EL (cell line): Measurements from ENCODE around the gene SLC13A3.

Source experiments
- DNase-seq: peaks from one replicate; pipeline ENCODE4 v3.0.0-alpha.2; 2016

Gene SLC13A3

GRCh38 chr20:46601603-46602122 is 49.6 kb downstream of the SLC13A3 start:
- DNase-seq: no peak

- DNase-seq: no peak
Observed at GRCh38 chr20:46600286-46600752, 50.9 kb downstream of the SLC13A3 start.

- DNase-seq: no peak
Observed at GRCh38 chr20:46599227-46599987, 51.9 kb downstream of the SLC13A3 start.

DNA sequence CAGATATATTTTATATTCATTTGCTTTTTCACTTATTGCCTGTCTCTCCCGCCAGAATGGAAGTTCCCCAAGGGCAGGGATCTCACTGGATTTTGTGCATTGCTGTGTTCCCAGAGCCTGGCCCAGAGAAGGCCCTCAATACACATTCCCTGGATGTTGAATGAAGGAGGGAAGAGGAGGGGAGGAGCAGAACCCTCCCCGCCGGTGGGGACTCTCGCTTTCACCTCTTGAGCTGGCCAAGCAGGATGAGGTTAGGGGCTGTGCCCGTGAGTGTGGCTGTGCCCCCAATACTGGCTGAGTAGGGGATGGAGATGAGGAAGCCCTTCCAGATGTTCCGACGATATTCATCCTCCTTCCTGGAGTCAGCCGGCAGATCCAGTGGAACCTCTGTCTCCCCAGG is 55.3 kb downstream of the SLC13A3 start:
- no peak for DNase-seq

- DNase-seq: no peak
Observed at GRCh38 chr20:46594725-46595124, 56.5 kb downstream of the SLC13A3 start.

- no peak for DNase-seq
Observed at GRCh38 chr20:46592580-46593362, 58.5 kb downstream of the SLC13A3 start.

GRCh38 chr20:46590443-46590842 is 60.8 kb downstream of the SLC13A3 start:
- DNase-seq: no peak

GRCh38 chr20:46588532-46589511 is 62.4 kb downstream of the SLC13A3 start:
- DNase-seq: no peak

- no peak for DNase-seq
Observed at GRCh38 chr20:46587986-46588385, 63.3 kb downstream of the SLC13A3 start.

DNA sequence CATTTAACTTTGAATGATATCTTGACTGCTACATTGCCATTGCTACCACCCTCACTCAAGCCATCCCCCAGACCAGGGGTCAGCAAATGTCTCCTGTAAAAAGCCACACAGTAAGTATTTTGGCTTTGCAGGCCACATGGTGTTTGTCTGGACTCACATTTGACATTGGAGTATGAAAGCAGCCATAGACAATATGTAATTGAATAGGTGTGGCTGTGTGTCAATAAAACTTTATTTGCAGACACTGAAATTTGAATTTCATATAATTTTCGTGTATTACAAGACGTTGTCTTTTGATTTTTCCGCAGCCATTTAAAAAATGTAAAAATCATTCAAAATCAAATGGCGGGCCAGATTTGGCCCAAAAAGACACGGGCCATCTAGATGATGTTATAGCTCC is 64.5 kb downstream of the SLC13A3 start:
- no peak for DNase-seq

DNA sequence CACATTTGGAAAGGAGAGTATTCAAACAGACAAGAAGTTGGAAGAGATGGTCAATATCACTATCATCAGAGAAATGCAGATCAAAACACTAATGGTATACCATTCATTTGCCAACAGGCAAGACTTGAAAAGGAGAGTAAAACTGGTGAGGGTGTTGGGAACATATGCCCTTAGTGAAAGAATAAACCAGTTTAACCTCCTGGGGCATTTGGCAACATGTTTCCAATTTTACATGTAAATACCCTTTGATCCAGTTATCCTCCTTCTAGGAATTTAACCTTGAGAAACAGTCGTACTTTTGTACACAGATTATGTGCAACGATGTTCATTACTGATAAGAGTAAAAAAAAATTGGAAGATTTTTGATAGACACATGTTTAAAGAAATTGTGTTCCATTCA is 66.8 kb downstream of the SLC13A3 start:
- DNase-seq: no peak

GRCh38 chr20:46583411-46584214 is 67.6 kb downstream of the SLC13A3 start:
- DNase-seq: no peak

GRCh38 chr20:46582648-46583047 is 68.6 kb downstream of the SLC13A3 start:
- DNase-seq: no peak

- DNase-seq: no peak
Observed at GRCh38 chr20:46581391-46581790, 69.9 kb downstream of the SLC13A3 start.

DNA sequence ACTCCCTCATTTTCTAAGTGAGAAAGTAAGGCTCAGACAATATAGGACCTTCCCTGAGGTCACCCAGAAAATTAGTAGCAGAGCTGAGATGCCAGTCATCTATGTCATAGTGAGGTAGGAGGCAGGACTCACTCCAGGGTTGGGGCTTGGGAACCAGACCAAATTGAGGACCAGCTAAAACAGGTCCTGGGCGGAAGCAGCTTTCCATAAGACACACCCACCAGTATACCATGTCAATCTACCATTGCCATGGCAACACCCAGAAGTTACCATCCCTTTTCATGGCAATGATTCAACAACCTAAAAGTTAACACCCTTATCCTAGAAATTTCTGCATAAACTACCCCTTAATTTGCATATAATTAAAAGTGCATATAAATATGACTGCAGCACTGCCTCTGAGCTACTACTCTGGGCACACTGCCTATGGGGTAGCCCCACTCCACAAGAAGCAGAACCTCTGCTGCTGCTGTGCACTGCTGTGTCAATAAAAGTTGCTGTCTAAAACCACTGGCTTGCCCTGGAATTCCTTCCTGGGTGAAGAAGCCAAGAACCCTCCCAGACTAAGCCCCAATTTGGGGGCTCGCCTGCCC is 70.5 kb downstream of the SLC13A3 start:
- no peak for DNase-seq

- DNase-seq: no peak
Observed at GRCh38 chr20:46578745-46579144, 72.5 kb downstream of the SLC13A3 start.

GRCh38 chr20:46576774-46577395 is 74.4 kb downstream of the SLC13A3 start:
- DNase-seq: no peak

DNA sequence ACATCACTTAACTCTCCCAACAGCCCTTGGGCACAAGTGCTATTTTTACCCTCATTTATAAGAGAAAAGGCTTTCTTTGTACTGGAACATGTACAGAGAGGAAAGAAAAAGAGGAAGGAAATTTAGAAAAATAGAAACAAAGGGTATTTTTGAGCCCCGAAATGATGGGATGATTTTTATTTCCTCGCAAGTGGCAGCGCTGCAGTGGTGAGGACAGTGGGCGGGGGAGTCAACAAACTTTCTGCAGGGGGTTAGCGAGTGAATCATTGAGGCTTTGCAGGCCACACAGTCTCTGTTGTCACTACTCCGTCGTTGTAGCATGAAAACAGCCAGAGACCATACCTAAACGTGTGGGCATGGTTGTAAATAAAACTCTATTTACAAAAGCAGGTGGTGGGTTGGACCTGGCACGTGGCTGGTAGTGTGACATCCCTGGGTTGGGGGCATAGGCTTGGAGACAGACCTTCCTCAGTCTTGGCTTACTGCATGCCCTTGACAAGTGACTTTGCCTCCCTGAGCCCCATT is 75.3 kb downstream of the SLC13A3 start:
- no peak for DNase-seq

DNA sequence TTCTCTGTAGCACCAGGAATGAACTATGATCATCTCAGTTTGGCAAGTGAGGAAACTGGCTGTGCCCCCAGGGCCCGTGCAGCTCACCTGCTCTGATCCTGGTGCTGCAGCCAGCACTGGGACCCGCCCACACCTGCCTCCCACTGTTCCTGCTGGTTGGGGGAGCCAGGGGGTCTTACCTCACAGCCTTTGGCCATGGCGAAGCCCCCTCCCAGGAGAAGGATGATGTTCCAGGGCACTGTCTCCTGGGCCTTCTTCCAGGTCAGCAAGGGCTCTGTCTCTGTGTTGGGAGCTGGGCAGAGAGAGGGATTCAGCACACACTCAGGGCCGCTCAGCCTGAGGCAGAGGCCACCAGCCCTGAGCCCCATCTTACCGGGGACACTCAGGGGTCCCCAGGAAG is 75.9 kb downstream of the SLC13A3 start:
- DNase-seq: no peak

DNA sequence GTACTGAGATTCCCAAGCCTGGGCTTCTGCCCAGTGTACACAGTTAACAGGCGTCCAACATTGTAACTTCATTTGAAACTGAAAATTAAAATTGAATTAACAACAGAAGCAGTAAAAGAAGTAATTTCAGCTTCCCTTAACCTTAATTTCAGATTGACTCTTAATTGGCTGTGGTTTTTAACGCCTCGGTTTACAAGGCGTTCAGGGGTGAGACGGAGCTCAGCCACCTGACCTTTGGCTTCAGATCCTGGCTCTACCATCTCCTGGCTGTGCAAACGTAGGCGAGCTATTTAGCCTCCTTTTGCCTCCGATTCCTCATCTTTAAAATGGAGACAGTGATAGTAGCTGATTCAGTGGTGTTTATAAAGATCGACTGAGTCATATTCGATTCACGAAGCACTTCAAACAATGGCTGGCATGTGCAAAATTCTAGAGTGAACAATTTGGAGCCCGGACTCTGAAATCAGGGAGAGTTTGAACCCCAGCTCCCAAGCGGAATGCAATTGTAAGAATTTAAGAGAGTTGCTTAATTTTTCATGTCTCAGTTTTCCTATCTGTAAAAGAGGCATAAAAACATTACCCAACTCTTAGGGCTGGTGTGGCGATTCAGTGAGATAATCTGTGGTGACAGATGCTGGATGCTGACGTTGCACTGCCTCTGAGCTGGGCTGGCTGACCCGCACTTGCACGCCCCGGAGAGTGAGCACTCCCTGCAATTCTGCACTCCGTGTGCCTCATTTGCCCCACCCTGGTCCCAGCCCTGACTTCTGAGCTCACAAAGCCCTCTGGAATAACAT is 77.3 kb downstream of the SLC13A3 start:
- no peak for DNase-seq
